Posterior cingulate gyrus (tissue), 11 donors: Measurements from ENCODE around the gene CLCF1.

Experiments
- DNase-seq, 10 donors: peaks; one replicate each; pipeline versions ENCODE4 v3.0.0 to v3.0.0-alpha.2; 2020 to 2021; ENCODE audit warnings: mixed read lengths in 3 of 10
- intact Hi-C: fragments of 100-400 bp; cut with DNase I; formaldehyde crosslinking; loops from one replicate; pipeline ENCODE4 v1.15.1; 2023

The CLCF1 gene

GRCh38 chr11:67397986-67398660 is 24.7 kb upstream of the CLCF1 start:
- intact Hi-C loops, result no loop called here
- no peak for DNase-seq

- intact Hi-C loops, result no loop called here
- DNase-seq, result no peak
These were observed 24.1 kb upstream of the CLCF1 start for GRCh38 chr11:67397536-67397935.

GRCh38 chr11:67396587-67397389 is 23.4 kb upstream of the CLCF1 start:
- intact Hi-C loops, result no loop called here

GRCh38 chr11:67396259-67396581 is 22.8 kb upstream of the CLCF1 start:
- intact Hi-C loops, result no loop called here
- no peak for DNase-seq

More at GRCh38 chr11:67396587-67397389, 23.4 kb upstream of the CLCF1 start:
- no peak for DNase-seq

GRCh38 chr11:67395555-67396258 is 22.3 kb upstream of the CLCF1 start:
- no peak for DNase-seq
- intact Hi-C loops, result no loop called here

GRCh38 chr11:67393990-67394389 is 20.6 kb upstream of the CLCF1 start:
- no peak for DNase-seq
- intact Hi-C loops, result no loop called here

- intact Hi-C loops, result no loop called here
- DNase-seq, result peak in 1 of 10 donors; percentile 82
These were observed 20.0 kb upstream of the CLCF1 start for GRCh38 chr11:67393437-67393836.

- peak in 1 of 10 donors; percentile 78 for DNase-seq
- intact Hi-C loops, result no loop called here
These were observed 18.9 kb upstream of the CLCF1 start for GRCh38 chr11:67392183-67392715.

- intact Hi-C loops, result loop anchor here (1.0 to 2.0 kb wide), 2 partner anchors 10 to 37 kb away; partner anchors contain the start of genes PPP1CA and RPS6KB2
- DNase-seq, result peak; percentile 91 to 99 (median 94)
These were observed 18.1 kb upstream of the CLCF1 start, which contains the start of gene RAD9A for GRCh38 chr11:67391304-67392182. RAD9A (plus strand) TSS chr11:67391986; CDS start chr11:67392045, 59 bp downstream.

- DNase-seq, result no peak
- intact Hi-C loops, result loop anchor here (1.0 to 2.0 kb wide), 2 partner anchors 10 to 38 kb away; partner anchors contain the start of genes PPP1CA and RPS6KB2
These were observed 17.5 kb upstream of the CLCF1 start for GRCh38 chr11:67390947-67391303.

- intact Hi-C loops, result no loop called here
- no peak for DNase-seq
These were observed 16.1 kb upstream of the CLCF1 start for GRCh38 chr11:67389477-67389876.

- intact Hi-C loops, result no loop called here
- no peak for DNase-seq
These were observed 14.1 kb upstream of the CLCF1 start for GRCh38 chr11:67387518-67387917.

GRCh38 chr11:67387069-67387468 is 13.7 kb upstream of the CLCF1 start:
- intact Hi-C loops, result no loop called here
- DNase-seq, result no peak

- peak in 2 of 10 donors; percentile 43 to 44 for DNase-seq
These were observed 11.5 kb upstream of the CLCF1 start for GRCh38 chr11:67384851-67385366.

GRCh38 chr11:67382276-67383136 is 9.1 kb upstream of the CLCF1 start:
- DNase-seq, result peak; percentile 59 to 96 (median 87)
- intact Hi-C loops, result loop anchor here (1.0 to 5.0 kb wide), 2 partner anchors 31 to 115 kb away; partner anchors contain the start of gene GRK2

More at GRCh38 chr11:67384851-67385366, 11.5 kb upstream of the CLCF1 start:
- intact Hi-C loops, result loop anchor here (5.0 kb wide), 1 partner anchor 118 kb away; the partner anchor contains the start of gene GRK2

GRCh38 chr11:67381244-67381972 is 8.0 kb upstream of the CLCF1 start:
- intact Hi-C loops, result loop anchor here (5.0 kb wide), 1 partner anchor 114 kb away; the partner anchor contains the start of gene GRK2
- no peak for DNase-seq
